CD14-positive monocyte (primary cell): ENCODE measurements around the gene DALRD3. TPM values are rescaled to one million over a fixed set of nuclear protein-coding genes. Genes with fewer than 3 reads are reported as not detected.
A peak's percentile ranks its signal among the peaks of the same experiment; 100 is the strongest.

Source experiments
- DNase-seq, 3 donors: peaks; one replicate each; pipeline ENCODE4 v3.0.0-alpha.2; 2011 to 2022
- H2AFZ ChIP-seq: 2 replicates; pipeline ENCODE4 v1.6.0; 2012; ENCODE audit warnings: mild to moderate bottlenecking, low read depth, low read length, inconsistent platforms; ENCODE audit not compliant: insufficient read depth, poor library complexity, severe bottlenecking
- H3K27ac ChIP-seq, 2 donors: 1 replicate in 1 of 2; 2 replicates in 1 of 2; pipeline ENCODE4 v1.5.1; 2012 to 2013; ENCODE audit warnings: low read length in 2 of 2, control low read depth in 1 of 2, inconsistent platforms in 1 of 2, low read depth in 1 of 2, mild to moderate bottlenecking in 1 of 2
- H3K27me3 ChIP-seq, 2 donors: one replicate each; pipeline versions ENCODE4 v1.6.0 to v1.6.1; 2011 to 2013; ENCODE audit warnings: low read length in 2 of 2; ENCODE audit not compliant: control insufficient read depth in 2 of 2, insufficient read depth in 2 of 2
- H3K36me3 ChIP-seq, 2 donors: replicated peaks in 1 of 2; 1 replicate in 1 of 2; 2 replicates in 1 of 2; pipeline versions ENCODE4 v1.5.1 to v1.6.1; 2012 to 2013; ENCODE audit warnings: low read length in 2 of 2, control low read depth in 1 of 2, inconsistent platforms in 1 of 2, mild to moderate bottlenecking in 1 of 2; ENCODE audit not compliant: insufficient read depth in 2 of 2, control insufficient read depth in 1 of 2
- H3K4me1 ChIP-seq, 2 donors: 1 replicate in 1 of 2; 2 replicates in 1 of 2; pipeline versions ENCODE4 v1.5.1 to v1.6.1; 2012 to 2013; ENCODE audit warnings: low read length in 2 of 2, control low read depth in 1 of 2, inconsistent platforms in 1 of 2, mild to moderate bottlenecking in 1 of 2, moderate library complexity in 1 of 2; ENCODE audit not compliant: insufficient read depth in 2 of 2, control insufficient read depth in 1 of 2
- H3K4me2 ChIP-seq: replicated peaks from 2 replicates; pipeline ENCODE3; 2012; ENCODE audit warnings: low read length, moderate library complexity, mild to moderate bottlenecking; ENCODE audit not compliant: poor library complexity, severe bottlenecking; ENCODE audit errors: extremely low read depth
- H3K4me3 ChIP-seq, 3 experiments: fragments of 200-600 bp in 1 of 3; sonication (generic) in 1 of 3; replicated peaks in 1 of 3; 1 replicate in 2 of 3; 2 replicates in 1 of 3; pipeline ENCODE4 v1.5.1; 2011 to 2013; ENCODE audit warnings: low read length in 3 of 3, mild to moderate bottlenecking in 3 of 3, control low read depth in 2 of 3, low read depth in 2 of 3, inconsistent platforms in 1 of 3, moderate library complexity in 1 of 3
- H3K79me2 ChIP-seq: 2 replicates; pipeline ENCODE4 v1.6.0; 2012; ENCODE audit warnings: mild to moderate bottlenecking, control low read depth, inconsistent platforms, low read length, moderate library complexity; ENCODE audit not compliant: insufficient read depth
- H3K9ac ChIP-seq: 2 replicates; pipeline ENCODE4 v1.6.0; 2017; ENCODE audit warnings: low read length, mild to moderate bottlenecking; ENCODE audit not compliant: insufficient read depth, poor library complexity, severe bottlenecking
- H3K9me3 ChIP-seq, 2 donors: replicated peaks in 1 of 2; 1 replicate in 1 of 2; 2 replicates in 1 of 2; pipeline versions ENCODE4 v1.5.1 to v1.6.1; 2012 to 2013; ENCODE audit warnings: low read length in 2 of 2, control low read depth in 1 of 2; ENCODE audit not compliant: control insufficient read depth in 1 of 2, insufficient read depth in 1 of 2
- H4K20me1 ChIP-seq: 2 replicates; pipeline ENCODE4 v1.6.0; 2012; ENCODE audit warnings: mild to moderate bottlenecking, low read length, control low read depth, moderate library complexity; ENCODE audit not compliant: insufficient read depth
- H3K27ac Mint-ChIP-seq, 7 donors: one replicate each; pipeline ENCODE4 v1.8.0; 2020; ENCODE audit warnings: mild to moderate bottlenecking in 7 of 7, mixed read lengths in 7 of 7, moderate library complexity in 6 of 7, inconsistent platforms in 2 of 7
- H3K27me3 Mint-ChIP-seq, 3 donors: one replicate each; pipeline ENCODE4 v1.8.0; 2021 to 2022; ENCODE audit warnings: low read depth in 3 of 3, mild to moderate bottlenecking in 3 of 3, mixed read lengths in 3 of 3, moderate library complexity in 3 of 3, inconsistent platforms in 1 of 3
- H3K36me3 Mint-ChIP-seq, 2 donors: one replicate each; pipeline ENCODE4 v1.8.0; 2020; ENCODE audit warnings: mixed read lengths in 2 of 2, inconsistent platforms in 1 of 2, mild to moderate bottlenecking in 1 of 2
- H3K4me1 Mint-ChIP-seq: one replicate; pipeline ENCODE4 v1.8.0; 2020; ENCODE audit warnings: mild to moderate bottlenecking, mixed read lengths
- H3K4me3 Mint-ChIP-seq, 2 donors: one replicate each; pipeline ENCODE4 v1.8.0; 2020; ENCODE audit warnings: mild to moderate bottlenecking in 2 of 2, mixed read lengths in 2 of 2, moderate library complexity in 1 of 2
- H3K9me3 Mint-ChIP-seq, 7 donors: one replicate each; pipeline ENCODE4 v1.8.0; 2020 to 2022; ENCODE audit warnings: mixed read lengths in 7 of 7, mild to moderate bottlenecking in 6 of 7, moderate library complexity in 6 of 7, inconsistent platforms in 2 of 7
- CTCF ChIP-seq: fragments of 200-600 bp; IDR thresholded peaks from one replicate; pipeline ENCODE4 v1.8.0; 2022; ENCODE audit warnings: antibody characterized with exemption, mild to moderate bottlenecking
- WGBS: methylation state at CpG from one replicate; pipeline ENCODE4 v1.1.5; 2013; ENCODE audit warnings: missing lambda C conversion rate; ENCODE audit not compliant: insufficient coverage; 5-methylcytosine and 5-hydroxymethylcytosine counted together
- intact Hi-C, 2 donors: fragments of 100-400 bp; cut with micrococcal nuclease; formaldehyde crosslinking; loops; one replicate each; pipeline versions ENCODE4 v1.15.0 to v1.15.1; 2023
- polyA plus RNA-seq, 3 donors: library from polyadenylated mRNA; depleted of rRNA in 1 of 3; unstranded in 2 of 3; stranded (reverse) in 1 of 3; fragments of 300-500 nt in 2 of 3; fragments of >200 nt in 1 of 3; fragmentation: Illumina TruSeq in 2 of 3; gene quantifications; 1 replicate in 2 of 3; 2 replicates in 1 of 3; pipeline ENCODE4 v1.2.3, GENCODE V29; 2012 to 2021

DALRD3 gene
- polyA plus RNA-seq, 3 donors, result 15.0 to 42.1 (median 20.0) TPM

DNA sequence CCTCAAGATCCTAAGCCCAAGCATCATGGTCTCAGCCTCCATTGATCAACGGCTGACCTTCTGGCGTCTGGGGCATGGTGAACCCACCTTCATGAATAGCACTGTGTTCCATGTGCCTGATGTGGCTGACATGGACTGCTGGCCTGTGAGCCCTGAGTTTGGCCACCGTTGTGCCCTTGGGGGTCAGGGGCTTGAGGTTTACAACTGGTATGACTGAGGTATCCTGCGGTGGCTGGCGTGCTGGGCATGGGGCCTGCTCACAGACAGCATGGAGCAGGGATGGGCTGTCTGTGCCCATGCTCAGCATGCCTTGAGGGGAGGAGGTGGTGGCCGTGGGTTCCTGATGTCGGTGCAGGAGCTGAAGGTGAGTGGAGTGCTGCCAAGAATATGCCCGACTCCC, 3.3 kb downstream of the DALRD3 start:
- Mint-ChIP-seq H3K4me3 (no peak overlapping the region), H3K36me3 (peaks cover 28 to 58% of the 10 kb centered on the region in 2 donors), H3K9me3 (no peaks in the 10 kb centered on the region), H3K27me3 (no peaks in the 10 kb centered on the region), H3K4me1 (peaks cover 19% of the 10 kb centered on the region), H3K27ac (peak overlapping the region in 1 of 7 donors; percentile 41)
- Histone ChIP-seq H3K9ac (no peak overlapping the region), H3K27me3 (no peaks in the 10 kb centered on the region), H3K4me2 (no peak overlapping the region), H3K9me3 (no peaks in the 10 kb centered on the region), H4K20me1 (peaks cover 45% of the 10 kb centered on the region), H3K4me1 (peaks cover 24 to 30% of the 10 kb centered on the region in 2 donors), H3K36me3 (peaks cover 41 to 55% of the 10 kb centered on the region in 2 donors), H3K4me3 (no peak overlapping the region), H3K27ac (no peak overlapping the region), H2AFZ (no peak overlapping the region), H3K79me2 (peaks cover 41% of the 10 kb centered on the region)
- intact Hi-C loops, result no loop called here
- no peak for DNase-seq
- WGBS, result 96% methylated on average over 5 of the region's 8 CpGs
- no peak for TF ChIP-seq CTCF

GRCh38 chr3:49013738-49014660, 4.4 kb downstream of the DALRD3 start:
- Mint-ChIP-seq H3K36me3 (peaks cover 28 to 59% of the 10 kb centered on the region in 2 donors), H3K27ac (peak overlapping the region in 1 of 7 donors; percentile 56), H3K4me3 (no peak overlapping the region), H3K4me1 (peaks cover 17% of the 10 kb centered on the region), H3K9me3 (no peaks in the 10 kb centered on the region), H3K27me3 (no peaks in the 10 kb centered on the region)
- H3K27me3 ChIP-seq, result no peaks in the 10 kb centered on the region
- intact Hi-C loops, result no loop called here
- no peak overlapping the region for H3K4me3 ChIP-seq
- DNase-seq, result peak in 1 of 3 donors; percentile 39
- peaks cover 13 to 24% of the 10 kb centered on the region in 2 donors for H3K4me1 ChIP-seq
- peak; percentile 62 for TF ChIP-seq CTCF
- H3K36me3 ChIP-seq, result peaks cover 41 to 55% of the 10 kb centered on the region in 2 donors
- no peak overlapping the region for H2AFZ ChIP-seq
- H3K9ac ChIP-seq, result no peak overlapping the region
- 90% methylated on average over 19 of the region's 24 CpGs for WGBS
- H4K20me1 ChIP-seq, result peaks cover 48% of the 10 kb centered on the region
- no peaks in the 10 kb centered on the region for H3K9me3 ChIP-seq
- no peak overlapping the region for H3K4me2 ChIP-seq
- H3K27ac ChIP-seq, result no peak overlapping the region
- peaks cover 39% of the 10 kb centered on the region for H3K79me2 ChIP-seq
